Measurements from ENCODE around the gene RGS19. TPM values are rescaled to one million over a fixed set of nuclear protein-coding genes. Genes with fewer than 3 reads are reported as not detected.

The RGS19 gene
- total RNA-seq, 4 donors from 2014 or later = 7.4 to 14.4 (median 11.0) TPM

DNA sequence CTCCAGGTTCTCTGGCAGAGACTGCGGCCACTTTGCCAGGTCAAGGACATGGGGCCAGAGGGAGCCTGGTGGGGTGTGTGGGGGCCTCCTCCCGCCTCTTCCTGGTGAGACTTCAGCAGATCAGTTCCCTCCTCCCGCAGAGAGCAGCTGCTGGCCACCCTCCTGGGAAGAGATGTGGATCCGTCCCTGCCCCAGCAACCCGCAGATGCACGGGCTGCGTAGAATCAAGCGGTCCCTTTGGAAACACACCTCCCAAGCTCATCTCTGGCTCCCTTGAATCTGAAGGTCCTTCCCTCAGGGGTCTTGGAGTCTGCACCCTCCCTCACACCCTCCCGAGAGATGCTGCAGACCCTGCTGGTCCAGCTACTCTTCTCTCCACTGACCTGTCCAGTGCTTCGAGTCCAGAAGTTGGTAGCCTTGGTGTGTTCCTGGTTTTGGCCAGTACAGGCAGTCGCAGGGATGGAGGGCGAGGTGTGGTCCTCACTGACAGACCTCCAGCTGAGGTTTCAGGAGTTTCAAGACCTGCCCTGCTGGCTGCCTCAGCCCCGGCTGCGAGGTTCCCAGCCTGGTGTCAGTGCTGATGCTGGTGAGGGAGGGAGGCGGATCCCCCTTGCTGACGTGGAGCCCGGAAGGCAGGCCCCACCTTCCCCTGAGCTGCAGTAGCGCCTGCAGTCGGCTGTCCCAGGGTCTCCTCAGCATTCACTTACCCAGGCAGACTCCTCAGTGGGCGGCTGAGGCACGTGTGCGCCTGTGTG, 27.8 kb upstream of the RGS19 start, which contains the start of gene NPBWR2:
NPBWR2 (minus strand) TSS at position 585 of the 755 bp plus-strand sequence. CDS start 734 bp downstream, outside the sequence.
- TF ChIP-seq, protein P1, sequence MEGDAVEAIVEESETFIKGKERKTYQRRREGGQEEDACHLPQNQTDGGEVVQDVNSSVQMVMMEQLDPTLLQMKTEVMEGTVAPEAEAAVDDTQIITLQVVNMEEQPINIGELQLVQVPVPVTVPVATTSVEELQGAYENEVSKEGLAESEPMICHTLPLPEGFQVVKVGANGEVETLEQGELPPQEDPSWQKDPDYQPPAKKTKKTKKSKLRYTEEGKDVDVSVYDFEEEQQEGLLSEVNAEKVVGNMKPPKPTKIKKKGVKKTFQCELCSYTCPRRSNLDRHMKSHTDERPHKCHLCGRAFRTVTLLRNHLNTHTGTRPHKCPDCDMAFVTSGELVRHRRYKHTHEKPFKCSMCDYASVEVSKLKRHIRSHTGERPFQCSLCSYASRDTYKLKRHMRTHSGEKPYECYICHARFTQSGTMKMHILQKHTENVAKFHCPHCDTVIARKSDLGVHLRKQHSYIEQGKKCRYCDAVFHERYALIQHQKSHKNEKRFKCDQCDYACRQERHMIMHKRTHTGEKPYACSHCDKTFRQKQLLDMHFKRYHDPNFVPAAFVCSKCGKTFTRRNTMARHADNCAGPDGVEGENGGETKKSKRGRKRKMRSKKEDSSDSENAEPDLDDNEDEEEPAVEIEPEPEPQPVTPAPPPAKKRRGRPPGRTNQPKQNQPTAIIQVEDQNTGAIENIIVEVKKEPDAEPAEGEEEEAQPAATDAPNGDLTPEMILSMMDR (IDR thresholded peaks at IDR 0.05) = no peak
- no peak for TF ChIP-seq POLR2A (IDR thresholded peaks at IDR 0.05)
- intact Hi-C loops (cut with DNase I) = no loop called here
- Histone ChIP-seq H3K9me3 (no peaks in the 10 kb centered on the region), H3K27me3 (peaks cover 4 to 61% (median 9%) of the 10 kb centered on the region in 4 donors), H3K4me1 (peaks cover 3 to 8% (median 6%) of the 10 kb centered on the region in 3 donors), H3K36me3 (no peaks in the 10 kb centered on the region), H3K27ac (no peak within 1 kb of the TSS), H3K4me3 (no peak within 1 kb of the TSS)
- 78 to 80% methylated on average over 1 to 5 of the region's 22 CpGs for WGBS, 2 donors
- no peak for DNase-seq

DNA sequence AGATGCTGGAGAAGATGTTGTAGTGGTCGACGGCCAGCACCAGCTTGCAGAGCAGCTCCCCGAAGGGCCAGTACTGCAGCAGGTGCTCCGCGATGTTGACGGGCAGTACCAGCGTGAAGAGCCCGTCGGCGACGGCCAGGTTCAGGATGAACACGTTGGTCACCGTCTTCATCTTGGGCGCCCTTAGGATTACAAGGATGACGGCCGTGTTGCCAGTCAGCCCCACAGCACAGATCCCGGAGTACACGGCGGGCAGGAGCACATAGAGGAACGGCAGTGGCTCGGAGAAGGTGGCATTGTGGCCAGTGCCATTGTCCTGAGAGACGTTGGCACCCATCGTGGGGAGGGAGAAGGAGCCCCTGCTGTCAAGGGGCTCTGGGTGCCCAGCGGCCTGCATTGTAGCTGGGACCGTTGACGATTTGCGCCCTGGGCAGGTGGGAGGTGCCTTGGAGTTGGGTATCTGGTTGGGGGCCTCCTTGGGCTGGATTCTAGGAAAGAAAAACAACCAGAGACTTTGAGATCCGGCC, 27.2 kb upstream of the RGS19 start:
- peaks cover 5 to 13% (median 11%) of the 10 kb centered on the region in 3 donors for H3K4me1 ChIP-seq
- no peak for DNase-seq
- intact Hi-C loops (cut with DNase I) = no loop called here
- H3K27me3 ChIP-seq = peaks cover 11 to 67% (median 15%) of the 10 kb centered on the region in 4 donors
- no peak overlapping the region for H3K4me3 ChIP-seq
- H3K36me3 ChIP-seq = no peaks in the 10 kb centered on the region
- H3K9me3 ChIP-seq = no peaks in the 10 kb centered on the region
- TF ChIP-seq POLR2A (IDR thresholded peaks at IDR 0.05) = no peak
- TF ChIP-seq, protein P1 (IDR thresholded peaks at IDR 0.05) = no peak
- WGBS, 2 donors = 86% methylated on average over 9 to 17 of the region's 28 CpGs
- no peak overlapping the region for H3K27ac ChIP-seq

DNA sequence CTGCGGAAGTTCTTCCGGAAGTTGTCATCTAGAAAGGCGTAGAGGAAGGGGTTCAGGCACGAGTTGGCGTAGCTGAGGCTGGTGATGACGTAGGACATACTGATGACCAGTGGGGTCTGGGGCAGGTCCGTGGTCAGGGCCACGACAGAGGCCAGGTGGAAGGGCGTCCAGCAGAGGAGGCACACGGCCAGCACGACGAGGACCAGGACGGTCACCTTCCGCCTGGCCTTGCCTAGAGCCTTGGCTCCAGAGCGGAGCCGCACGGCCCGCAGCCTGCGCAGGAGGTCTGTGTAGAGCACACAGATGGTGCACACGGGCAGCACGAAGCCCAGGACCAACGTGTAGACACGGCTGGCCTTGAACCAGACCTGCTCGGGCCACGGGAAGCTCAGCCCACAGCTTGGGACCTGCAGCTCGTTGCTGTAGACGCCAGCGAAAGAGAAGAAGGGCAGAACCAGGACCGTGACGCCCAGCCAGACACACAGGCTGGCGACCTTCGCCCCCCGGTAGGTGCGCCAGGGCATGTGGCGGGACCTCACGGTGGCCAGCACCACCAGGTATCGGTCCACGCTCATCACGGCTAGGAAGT, 26.6 kb upstream of the RGS19 start:
- H3K27me3 ChIP-seq = peaks cover 13 to 73% (median 20%) of the 10 kb centered on the region in 4 donors
- no peak overlapping the region for H3K4me3 ChIP-seq
- intact Hi-C loops (cut with DNase I) = no loop called here
- 82 to 89% methylated on average over 8 to 30 of the region's 39 CpGs for WGBS, 2 donors
- peaks cover 5 to 13% (median 11%) of the 10 kb centered on the region in 3 donors for H3K4me1 ChIP-seq
- DNase-seq = no peak
- H3K27ac ChIP-seq = no peak overlapping the region
- TF ChIP-seq POLR2A (IDR thresholded peaks at IDR 0.05) = no peak
- TF ChIP-seq, protein P1 (IDR thresholded peaks at IDR 0.05) = no peak
- no peaks in the 10 kb centered on the region for H3K36me3 ChIP-seq
- no peaks in the 10 kb centered on the region for H3K9me3 ChIP-seq

DNA sequence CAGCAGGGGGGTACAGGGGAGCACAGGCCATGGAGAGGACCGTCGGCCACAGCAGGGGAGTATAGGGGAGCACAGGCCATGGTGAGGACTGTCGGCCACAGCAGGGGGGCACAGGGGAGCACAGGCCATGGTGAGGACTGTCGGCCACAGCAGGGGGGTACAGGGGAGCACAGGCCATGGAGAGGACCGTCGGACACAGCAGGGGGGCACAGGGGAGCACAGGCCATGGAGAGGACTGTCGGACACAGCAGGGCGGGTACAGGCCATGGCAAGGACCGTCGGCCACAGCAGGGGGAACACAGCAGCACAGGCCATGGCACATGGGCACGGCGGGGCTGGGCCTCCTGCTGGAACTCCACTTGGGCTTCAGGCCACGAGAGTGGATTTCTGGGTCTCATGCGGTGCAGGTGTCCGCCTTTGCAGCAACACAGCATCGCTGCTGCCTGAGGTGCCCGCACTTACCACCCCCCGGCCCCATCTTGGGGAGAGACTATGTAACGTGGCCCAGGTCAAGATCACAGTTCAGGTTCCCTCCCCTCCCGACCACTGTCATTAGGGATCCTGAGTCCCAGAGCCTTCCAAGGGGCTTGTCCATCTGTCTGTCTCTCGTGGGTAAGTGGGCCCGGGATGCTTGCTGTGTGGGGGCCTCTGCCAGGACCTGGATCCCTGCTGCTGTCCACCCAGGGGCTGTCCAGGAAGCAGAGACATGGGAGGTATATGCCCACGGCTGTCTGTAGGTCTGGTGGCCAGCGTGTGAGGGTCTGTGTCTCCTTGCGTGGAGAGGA, 25.5 kb upstream of the RGS19 start:
- TF ChIP-seq, protein P1 (IDR thresholded peaks at IDR 0.05) = no peak
- no peak for TF ChIP-seq POLR2A (IDR thresholded peaks at IDR 0.05)
- Histone ChIP-seq H3K27me3 (peaks cover 13 to 84% (median 21%) of the 10 kb centered on the region in 4 donors), H3K9me3 (no peaks in the 10 kb centered on the region), H3K4me1 (peaks cover 5 to 13% (median 11%) of the 10 kb centered on the region in 3 donors), H3K36me3 (no peaks in the 10 kb centered on the region), H3K4me3 (no peak overlapping the region), H3K27ac (no peak overlapping the region)
- 73 to 77% methylated on average over 8 to 12 of the region's 25 CpGs for WGBS, 2 donors
- intact Hi-C loops (cut with DNase I) = no loop called here
- DNase-seq = no peak

All from esophagus squamous epithelium (tissue), 5 donors.